Stimulated activated CD8-positive, alpha-beta memory T cell treated with anti-CD3 and anti-CD28 coated beads, Interleukin-2, amount 100 ng/mL, for 48 hours (primary cell): ENCODE data around the gene TBC1D14.

Experiments used
- DNase-seq, 2 donors: peaks; one replicate each; pipeline ENCODE4 v3.0.0-alpha.2; 2020; ENCODE audit warnings: low read depth in 2 of 2

The TBC1D14 gene

DNA sequence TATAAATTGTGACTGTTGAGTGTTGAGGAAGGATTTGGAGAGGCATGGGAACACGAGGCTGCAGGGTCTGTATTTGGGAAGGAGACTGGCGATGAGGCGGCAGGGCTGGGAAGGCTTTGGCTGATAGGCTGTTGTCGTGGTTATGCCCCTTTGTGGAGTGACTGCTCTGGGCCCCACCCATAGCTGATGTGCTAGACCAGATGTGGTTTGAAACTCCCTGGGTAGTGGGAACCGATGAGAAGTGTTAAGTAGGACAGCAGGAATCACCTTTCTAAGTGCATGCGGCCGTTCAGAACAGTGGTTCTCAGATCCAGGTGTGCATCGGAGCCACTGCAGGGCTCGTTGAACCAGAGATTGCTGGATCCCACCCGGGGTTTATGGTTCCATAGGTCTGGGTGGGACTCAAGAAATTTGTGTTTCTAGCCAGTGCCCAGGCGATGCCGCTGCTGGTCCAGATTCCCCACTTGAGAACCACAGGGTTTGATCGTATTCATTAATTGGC lies 42.3 kb downstream of the TBC1D14 start:
- no peak for DNase-seq

DNA sequence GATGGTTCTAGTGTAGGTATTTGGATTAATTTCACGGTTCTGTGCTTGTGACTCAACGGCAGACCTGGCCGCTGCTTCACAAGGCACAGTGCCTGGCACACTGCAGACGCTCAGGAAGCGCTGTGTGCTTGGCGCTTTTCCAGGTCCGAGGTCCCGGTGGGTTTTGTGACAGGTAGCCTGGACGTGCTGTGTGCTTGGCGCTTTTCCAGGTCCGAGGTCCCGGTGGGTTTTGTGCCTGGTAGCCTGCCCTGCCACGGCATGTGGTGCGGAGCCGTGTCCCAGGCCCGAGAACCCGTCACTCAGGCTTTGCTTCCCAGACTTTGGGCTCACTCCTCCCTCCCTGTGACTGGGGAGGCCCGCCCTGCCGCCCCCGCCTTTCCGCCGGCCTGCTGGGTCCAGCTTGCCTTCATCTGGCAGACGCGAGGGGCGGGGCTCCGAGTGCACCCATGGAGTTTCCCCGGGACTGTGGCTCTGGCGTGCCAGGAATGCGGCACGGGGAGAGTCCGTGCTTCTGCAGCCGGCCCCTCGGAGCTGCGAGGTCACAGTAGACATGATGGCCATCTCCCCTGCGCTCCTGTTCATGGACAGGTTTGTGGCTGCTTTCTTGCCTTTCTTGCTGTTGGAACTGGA lies 44.2 kb downstream of the TBC1D14 start:
- DNase-seq, result no peak

DNA sequence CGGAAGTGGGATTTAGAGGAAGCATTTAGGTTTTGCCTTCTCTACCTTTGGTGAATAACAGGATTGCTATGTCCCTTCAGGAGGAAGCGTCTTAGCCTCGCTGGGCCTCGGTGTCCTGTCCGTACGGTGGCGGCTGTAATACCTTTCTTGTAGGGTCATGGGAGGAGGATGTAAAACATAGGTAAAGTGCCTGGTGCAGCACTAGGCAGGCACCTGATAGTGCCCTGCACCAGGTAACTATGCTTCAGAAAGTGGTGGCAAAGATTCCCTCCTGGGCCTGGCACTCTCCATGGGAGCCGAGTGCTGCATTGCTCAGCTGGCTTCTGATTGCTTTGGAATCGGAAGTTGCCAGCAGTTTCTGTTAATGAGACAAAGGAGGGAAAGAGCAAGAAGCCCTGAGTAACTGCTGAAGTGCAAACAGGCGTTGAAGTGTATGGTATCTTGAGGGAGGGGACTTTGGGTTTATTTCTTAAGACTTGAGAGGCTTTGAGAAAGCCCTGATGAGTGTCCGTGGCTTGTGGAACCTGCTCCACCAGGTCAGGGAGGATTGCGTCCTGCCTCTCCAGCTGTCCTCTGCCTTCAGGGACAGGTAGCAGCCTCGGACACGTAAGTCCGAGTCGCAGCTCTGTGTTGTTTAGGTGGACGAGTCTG lies 45.8 kb downstream of the TBC1D14 start:
- DNase-seq, result no peak

DNA sequence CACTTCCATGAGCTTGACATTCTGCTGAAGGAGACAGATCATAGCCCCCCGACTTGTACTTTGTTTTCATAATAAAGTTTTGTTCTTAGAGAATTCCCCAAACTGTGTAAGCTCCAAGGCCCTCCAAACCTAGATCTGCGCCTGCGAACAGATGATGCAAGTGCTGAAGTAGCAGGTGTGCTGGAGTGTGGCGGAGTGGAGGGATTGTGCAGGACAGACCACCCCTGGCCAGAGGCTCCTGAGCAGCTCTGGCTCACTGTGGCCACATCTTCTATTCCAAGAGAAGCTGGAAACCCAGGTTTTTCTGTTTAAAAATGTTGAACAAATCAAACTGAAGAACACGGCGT lies 46.4 kb downstream of the TBC1D14 start:
- DNase-seq, result no peak

DNA sequence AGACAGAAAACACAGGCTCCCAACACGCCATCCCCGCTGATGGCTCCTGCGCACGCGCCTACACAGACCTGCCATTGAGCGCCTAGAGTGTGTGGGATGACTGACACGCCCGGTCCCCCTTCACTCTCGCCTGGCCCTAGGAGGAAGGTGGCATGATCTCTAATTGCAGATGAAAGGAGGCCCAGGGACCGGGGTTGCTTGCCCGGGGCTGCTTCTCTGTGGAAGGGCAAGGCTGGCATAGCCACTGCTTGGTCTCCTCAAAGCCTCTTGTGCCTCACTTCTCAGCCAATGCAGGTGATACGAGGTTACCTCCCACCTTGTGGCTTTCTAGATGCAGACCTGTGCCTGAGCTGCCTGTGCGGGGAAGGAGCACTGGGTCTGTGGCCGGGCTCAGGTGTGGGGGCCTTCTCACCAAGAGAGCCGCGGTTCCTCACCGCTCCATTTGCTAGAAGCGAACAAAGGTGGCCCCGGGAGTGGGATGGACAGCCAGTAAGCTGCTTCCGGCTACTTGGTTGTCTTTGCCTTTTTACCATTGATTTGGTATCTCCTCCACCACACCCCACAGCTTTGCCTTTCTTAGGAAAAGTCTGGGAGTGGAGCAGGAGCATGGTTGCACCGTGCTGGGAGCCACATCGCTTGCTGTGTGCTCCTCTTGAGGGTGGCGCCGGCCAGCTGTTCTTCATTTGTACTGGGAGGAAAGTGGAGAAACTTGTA lies 47.0 kb downstream of the TBC1D14 start:
- DNase-seq, result no peak

DNA sequence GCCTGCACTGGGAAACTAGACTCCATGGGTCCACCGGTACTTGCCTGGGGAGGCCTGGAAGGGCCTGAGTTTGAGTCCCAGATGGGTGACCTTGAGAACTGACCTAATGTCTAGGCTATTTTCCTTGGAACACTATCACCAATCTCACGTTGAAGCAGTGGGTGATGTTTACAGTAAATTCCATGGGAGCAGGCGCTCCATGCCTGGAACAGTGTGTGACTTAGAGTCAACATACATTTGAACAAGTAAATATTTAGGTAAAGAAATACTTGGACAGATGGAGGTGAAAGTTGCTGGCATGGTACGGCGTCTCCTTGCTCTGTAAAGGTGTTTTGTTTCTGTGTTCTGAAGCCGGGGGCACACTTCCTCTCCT lies 47.5 kb downstream of the TBC1D14 start:
- no peak for DNase-seq

DNA sequence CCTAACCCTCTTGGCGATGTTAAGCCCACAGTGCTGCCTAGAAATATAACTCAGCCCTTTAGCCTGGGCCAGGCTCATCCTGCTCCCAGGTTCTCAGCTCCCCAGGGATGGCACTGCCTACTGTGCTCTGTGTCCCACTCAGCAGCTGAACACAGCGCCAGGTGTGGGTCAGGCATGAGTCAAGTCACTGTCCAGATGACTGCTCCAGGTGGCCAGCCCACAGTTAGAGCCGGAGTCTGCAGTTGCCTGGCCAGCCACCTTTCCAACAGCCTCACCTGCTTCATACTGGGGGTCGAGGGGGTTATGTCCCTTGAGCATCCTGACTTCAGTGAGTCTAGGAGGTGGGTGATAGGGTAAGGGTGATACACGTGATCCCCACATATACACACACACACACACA lies 48.4 kb downstream of the TBC1D14 start:
- no peak for DNase-seq

DNA sequence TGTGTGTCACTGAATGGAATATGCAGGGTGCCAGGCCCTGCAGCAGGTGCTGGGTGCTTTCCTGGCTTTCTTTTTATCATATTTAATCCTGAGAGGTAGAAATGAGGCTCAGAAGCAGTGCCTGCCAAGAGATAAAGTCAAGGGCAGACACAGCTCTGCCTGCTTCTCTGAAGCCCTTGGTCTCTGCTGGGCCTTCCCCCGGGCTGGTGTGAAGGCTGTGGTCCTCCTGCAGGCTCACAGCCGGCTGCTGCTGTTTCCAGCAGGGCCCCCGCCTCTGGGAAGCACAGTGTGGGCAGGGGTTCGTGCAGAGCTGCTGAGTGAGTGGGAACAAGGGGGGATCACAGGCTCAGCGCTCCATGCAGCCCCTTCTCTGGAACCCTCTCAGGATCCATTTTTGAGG lies 49.6 kb downstream of the TBC1D14 start:
- DNase-seq, result no peak

DNA sequence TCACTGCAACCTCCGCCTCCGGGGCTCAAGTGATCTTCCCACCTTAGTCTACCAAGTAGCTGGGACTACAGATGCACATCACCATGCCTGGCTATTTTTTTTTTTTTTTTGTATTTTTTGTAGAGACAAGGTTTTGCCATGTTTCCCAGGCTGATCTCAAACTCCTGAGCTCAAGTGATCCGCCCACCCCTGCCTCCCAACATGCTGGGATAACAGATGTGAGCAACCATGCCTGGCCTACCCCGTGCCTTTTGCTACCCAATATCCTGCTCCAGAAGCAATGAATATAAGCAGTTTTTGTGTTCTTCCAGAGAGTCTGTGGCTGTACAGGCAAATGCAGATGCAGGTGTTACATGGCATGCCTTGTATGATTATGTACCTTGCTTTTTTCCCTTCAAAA lies 50.5 kb downstream of the TBC1D14 start:
- no peak for DNase-seq

DNA sequence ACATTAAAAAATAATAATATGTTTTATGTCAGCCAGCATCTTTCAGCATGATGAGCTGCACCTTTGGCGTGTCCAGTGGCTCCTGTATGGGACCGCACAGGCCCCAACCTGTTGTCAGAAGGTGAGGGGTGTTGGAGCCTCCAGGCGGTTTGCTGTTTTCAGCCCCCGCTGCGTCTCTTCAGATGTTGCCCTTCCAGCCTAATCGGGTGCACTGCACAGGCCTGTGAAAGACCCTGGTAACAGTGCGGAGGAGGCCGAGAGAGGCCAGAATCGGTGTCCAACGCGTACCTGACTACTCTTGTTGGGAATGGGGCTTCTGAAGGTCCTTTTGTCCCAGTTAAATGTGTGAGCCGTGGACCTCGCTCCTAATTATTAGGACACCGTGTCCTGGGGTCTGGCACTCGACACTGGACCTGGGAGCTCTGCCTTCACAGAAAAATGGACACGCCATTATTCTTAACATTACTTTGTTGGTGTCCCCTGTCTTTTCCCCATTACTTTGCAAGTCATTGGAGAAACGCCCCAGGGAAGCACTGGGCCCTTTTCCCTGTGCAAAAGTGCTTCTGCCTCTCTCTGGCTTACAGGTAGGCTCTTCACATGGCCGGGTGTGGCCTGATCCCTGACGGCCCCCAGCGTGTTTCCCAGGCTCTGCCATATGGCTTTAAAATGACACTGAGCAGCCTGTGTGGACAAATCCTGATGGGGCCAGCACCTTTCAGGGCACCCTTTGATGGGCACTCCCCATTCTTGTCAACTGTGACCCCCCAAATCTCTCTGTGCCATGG lies 51.2 kb downstream of the TBC1D14 start:
- no peak for DNase-seq

DNA sequence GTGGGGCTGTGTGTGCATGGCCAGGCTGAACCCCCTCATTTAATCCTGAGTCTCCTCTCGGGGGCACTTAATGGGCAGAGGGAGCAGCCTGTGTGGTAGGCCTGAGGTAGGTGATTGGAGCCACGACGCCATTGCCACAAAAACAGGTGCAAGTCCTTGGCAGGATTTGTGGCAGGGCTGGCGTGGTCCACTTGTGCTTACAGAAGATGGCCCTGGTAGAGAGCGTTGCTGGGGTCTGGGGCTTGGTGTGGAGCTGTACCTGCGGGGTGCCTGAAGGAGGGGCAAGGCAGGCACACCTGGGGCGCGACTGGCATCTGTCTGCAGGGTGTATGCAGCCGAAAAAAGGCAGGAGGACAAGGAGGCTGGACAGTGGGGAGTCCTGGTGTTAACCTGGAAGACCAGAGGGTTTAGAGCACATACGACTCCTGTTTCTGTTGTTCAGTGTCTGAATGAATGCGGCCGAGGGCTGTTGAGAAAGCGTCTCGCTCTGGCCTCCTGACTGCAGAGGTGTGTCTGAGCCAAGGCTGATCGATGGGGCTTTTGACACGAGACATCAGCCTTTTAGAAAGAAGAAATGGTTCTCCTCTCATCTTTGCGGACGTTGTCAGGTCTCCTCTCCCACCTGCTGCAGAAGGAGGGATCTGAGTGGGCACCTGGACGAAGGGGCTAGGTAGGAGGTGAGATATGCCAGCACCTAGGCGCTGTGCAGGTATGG lies 52.0 kb downstream of the TBC1D14 start:
- DNase-seq, result no peak

DNA sequence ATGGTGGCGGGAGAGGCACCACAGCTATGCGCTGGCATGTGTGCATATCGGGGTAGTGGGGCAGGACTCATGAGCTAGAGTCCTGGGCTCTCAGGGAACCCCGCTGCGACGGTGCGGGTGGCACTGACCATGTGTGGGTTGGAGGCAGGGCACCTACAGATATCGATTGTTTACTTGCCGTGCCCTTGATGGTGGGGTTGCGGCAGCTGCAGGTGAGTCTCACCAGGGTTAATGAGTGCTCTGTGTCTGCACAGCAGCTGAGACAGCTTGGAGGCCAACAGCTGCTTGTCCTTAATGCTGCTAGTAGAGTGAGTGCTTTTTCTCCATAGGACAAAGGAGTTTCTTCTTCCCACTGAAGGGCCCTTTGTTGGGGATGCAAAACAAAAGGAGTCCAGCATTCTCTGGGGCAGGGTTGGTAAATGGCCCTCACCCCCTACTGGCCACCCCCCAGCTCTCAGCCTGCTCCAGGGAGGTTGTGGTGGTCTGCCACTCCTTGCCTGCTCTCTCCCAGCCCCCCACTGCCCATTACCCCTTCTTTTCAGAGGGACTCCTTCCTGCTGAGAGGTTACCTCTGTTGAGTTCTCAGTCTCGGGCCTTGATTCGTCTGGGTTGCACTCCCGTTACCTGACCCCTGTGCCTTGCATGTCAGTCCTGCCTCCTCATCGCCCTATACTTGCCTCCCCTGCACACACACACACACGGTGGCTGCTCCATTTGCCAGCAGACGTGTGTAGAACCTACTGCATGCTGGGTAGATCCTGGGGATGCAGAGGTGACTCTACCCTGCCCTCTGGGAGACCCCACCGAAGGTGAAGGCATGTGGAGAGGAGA lies 52.8 kb downstream of the TBC1D14 start:
- DNase-seq, result no peak

DNA sequence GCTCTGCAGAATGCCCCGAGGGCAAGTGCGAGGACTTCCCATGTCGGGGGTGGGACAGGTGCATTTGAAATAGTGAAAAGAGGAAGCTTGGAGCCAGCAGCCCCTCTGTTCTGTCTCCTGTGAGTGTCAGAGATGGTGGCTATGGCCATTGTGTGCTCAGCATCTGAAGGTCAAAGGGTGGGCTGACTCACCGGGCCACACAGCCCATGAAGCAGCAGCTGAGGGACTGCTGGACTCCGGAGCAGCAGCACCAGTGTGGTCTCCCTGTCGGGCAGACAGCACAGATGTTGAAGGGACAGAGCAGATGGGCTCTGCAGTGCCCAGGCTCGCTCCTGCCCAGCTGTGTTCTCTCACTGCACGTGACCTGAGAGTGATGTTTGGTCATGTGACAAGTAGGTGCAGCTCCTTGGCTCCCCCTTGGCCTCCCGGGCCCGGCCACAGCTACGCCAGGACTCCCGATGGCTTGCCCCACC lies 53.5 kb downstream of the TBC1D14 start:
- no peak for DNase-seq

DNA sequence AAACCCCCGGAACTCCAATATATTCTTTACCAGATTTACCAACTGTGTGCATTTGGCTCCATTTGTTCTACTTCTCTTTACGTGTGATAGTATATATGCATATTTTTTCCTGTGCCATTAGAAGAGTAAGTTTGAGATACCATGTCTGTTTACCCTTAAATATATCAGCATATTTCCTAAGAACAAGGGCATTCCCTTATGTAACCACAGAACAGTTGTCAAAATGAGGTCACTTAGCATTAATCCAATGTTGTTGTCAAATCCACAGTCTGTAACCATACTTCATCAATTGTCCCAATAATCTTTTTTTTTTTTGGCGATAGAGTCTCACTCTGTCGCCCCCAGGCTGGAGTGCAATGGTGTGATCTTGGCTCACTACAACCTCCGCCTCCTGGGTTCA lies 55.2 kb downstream of the TBC1D14 start:
- DNase-seq, result no peak

DNA sequence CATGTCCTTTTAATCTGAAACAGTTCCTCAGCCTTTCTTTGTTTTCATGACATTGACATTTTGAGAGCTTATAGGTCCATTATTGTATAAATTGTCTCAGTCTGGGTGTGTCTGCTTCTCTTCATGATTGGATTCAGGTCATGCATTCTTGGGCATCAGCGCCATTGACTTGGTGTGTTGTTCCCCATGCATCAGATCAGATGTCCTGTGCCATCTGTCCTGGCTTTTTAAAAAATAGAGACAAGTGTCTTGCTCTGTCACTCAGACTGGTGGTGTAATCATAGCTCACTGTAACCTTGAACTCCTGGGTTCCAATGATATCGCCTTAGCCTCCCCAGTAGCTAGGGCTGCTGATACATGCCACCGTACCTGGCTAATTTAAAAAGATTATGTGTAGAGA lies 55.7 kb downstream of the TBC1D14 start:
- no peak for DNase-seq

DNA sequence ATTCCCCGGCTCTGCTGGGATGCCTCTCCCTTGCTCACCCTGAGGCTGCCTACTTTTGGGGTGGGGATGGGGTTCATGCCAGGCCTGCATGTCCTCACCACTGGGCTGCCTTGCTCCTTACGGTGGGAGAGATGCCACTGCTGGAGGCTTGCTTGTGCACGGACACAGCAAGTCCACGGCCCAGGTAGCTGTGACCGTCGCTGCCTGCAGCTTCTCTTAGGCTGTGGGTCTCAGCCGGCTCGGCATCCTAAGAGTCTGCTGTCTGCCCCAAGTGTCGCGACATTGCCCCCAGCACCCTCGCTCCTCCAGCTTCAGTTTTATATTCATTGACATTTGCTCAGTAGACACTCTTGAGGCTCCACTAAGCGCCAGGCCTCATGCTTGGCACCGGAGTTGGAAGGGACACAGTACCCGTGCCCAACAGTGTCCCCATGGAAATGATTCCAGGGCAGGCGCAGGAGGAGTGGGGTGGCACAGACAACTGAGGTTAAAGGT lies 58.3 kb downstream of the TBC1D14 start:
- no peak for DNase-seq

DNA sequence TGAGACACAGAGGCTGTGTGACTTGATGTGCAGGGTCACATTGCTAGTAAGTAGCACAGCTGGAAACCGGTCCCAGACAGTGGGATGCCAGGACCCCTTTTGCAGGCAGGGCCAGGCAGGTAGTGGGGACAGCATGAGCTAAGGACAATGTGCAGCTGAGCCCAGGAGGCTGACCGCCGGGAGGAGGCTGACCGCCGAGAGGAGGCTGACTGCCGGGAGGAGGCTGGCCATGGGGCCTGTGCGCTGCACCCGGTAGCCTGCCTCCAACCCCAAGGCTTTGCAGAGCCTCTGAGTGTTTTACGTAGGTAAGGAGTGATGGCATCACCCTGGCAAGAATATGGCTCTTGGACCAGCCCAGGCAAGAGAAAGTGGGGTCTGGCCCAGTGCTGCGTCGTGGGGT lies 58.9 kb downstream of the TBC1D14 start:
- DNase-seq, result no peak

DNA sequence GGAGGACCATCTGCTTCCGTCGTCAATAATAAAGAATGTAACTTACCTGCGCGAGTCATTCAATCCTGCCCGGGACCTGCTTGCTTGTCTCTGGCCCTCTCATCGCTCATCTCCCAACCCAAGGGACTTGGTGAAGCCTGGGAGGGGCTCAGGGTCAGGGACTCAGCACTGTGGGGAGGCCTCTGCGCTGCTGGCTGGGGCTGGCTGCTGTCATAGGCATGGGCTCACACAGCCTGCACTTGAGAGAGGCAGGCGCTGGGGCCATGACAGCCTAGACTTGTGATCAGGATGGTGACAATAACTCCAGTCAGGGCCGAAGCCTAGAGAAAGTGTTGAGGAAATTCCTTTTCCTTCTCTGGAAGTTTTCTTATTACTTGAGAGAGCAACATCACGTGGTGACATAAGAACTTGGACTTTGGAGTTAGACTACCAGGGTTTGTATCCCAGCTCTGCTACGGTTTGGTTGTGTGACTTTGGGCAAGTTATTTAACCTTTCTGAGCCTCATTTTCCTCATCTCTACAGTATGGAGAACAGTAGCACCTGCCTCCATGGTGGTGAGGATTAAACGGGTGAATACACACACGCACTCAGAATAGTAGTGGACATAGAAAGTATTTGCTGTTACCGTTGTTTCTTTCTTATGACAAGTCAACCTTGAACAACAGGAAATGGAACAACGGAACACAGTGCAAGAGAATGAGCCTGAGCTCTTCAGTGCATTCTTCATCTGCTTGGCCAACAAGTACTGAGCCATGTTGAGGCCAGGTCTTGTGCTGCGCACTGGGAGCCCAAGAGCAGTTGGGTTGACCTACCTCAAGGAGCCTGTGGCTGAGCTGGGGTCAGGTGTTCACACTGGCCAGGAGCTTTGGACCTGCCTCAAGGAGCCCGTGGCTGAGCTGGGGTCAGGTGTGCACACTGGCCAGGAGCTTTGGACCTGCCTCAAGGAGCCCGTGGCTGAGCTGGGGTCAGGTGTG lies 60.5 kb downstream of the TBC1D14 start:
- no peak for DNase-seq
